Gastrocnemius medialis (tissue), 4 donors: Measurements from ENCODE around the gene SEC24B.

Source experiments
- CTCF ChIP-seq, 5 experiments: fragments of 450-650 bp in 3 of 5; fragments of 200-600 bp in 2 of 5; sonication (generic) in 2 of 5; IDR thresholded peaks in 4 of 5; conservative IDR thresholded peaks in 1 of 5; 1 replicate in 4 of 5; 2 replicates in 1 of 5; pipeline ENCODE4 v1.5.1; 2016 to 2019; ENCODE audit warnings: antibody characterized with exemption in 5 of 5, mild to moderate bottlenecking in 3 of 5, moderate library complexity in 3 of 5
- POLR2A ChIP-seq, 2 donors: fragments of 450-650 bp; IDR thresholded peaks; one replicate each; pipeline ENCODE4 v1.6.1; 2017; ENCODE audit warnings: antibody characterized with exemption in 2 of 2, mild to moderate bottlenecking in 2 of 2, moderate library complexity in 2 of 2

- TF ChIP-seq CTCF (IDR thresholded peaks at IDR 0.05 in 4 of 5, conservative IDR thresholded peaks at IDR 0.05 in 1 of 5) (no peak), POLR2A (IDR thresholded peaks at IDR 0.05) (no peak)
Observed at GRCh38 chr4:109572154-109572553, 138.5 kb downstream of the SEC24B start.
